DND-41 (cell line): ENCODE measurements around the gene TMEM175.

Source experiments
- ATAC-seq: fragments of 200-7000 bp; cut with Tn5 transposase; 3 replicates; pipeline ENCODE4 v1.9.1; 2021; ENCODE audit warnings: low read depth; ENCODE audit not compliant: insufficient read depth
- DNase-seq: peaks from one replicate; pipeline ENCODE4 v3.0.0-alpha.2; 2020
- H2AFZ ChIP-seq: 2 replicates; pipeline ENCODE4 v1.6.0; 2012; ENCODE audit warnings: low read depth, low read length
- H3K27ac ChIP-seq: 2 replicates; pipeline ENCODE4 v1.5.1; 2012; ENCODE audit warnings: low read length, inconsistent platforms
- H3K27me3 ChIP-seq: fragments of 200-600 bp; sonication (generic); 2 replicates; pipeline ENCODE4 v1.6.0; 2012; ENCODE audit warnings: low read length, mild to moderate bottlenecking, inconsistent platforms; ENCODE audit not compliant: insufficient read depth, poor library complexity
- H3K36me3 ChIP-seq: 2 replicates; pipeline ENCODE4 v1.5.1; 2012; ENCODE audit warnings: low read length, inconsistent platforms; ENCODE audit not compliant: insufficient read depth
- H3K4me1 ChIP-seq: 2 replicates; pipeline ENCODE4 v1.5.1; 2012; ENCODE audit warnings: mild to moderate bottlenecking, low read length; ENCODE audit not compliant: insufficient read depth
- H3K4me2 ChIP-seq: 2 replicates; pipeline ENCODE4 v1.6.0; 2012; ENCODE audit warnings: mild to moderate bottlenecking, moderate library complexity, low read length, inconsistent platforms; ENCODE audit not compliant: insufficient read depth
- H3K4me3 ChIP-seq, 2 experiments: fragments of 200-600 bp in 1 of 2; shearing (Covaris generic) in 1 of 2; 2 replicates each; pipeline ENCODE4 v1.5.1; 2012 to 2016; ENCODE audit warnings: inconsistent platforms in 2 of 2, low read length in 2 of 2, mild to moderate bottlenecking in 2 of 2, low read depth in 1 of 2, moderate library complexity in 1 of 2
- H3K79me2 ChIP-seq: 2 replicates; pipeline ENCODE4 v1.6.0; 2012; ENCODE audit warnings: low read length, inconsistent platforms; ENCODE audit not compliant: insufficient read depth
- H3K9ac ChIP-seq: 2 replicates; pipeline ENCODE4 v1.6.0; 2012; ENCODE audit warnings: low read depth, mild to moderate bottlenecking, inconsistent platforms, low read length, moderate library complexity
- H3K9me3 ChIP-seq: 2 replicates; pipeline ENCODE4 v1.5.1; 2012; ENCODE audit warnings: low read length, moderate library complexity, mild to moderate bottlenecking, inconsistent platforms; ENCODE audit not compliant: insufficient read depth, severe bottlenecking
- H4K20me1 ChIP-seq: 2 replicates; pipeline ENCODE4 v1.6.0; 2012; ENCODE audit warnings: low read length; ENCODE audit not compliant: insufficient read depth
- CTCF ChIP-seq: IDR thresholded peaks from 2 replicates; pipeline ENCODE4 v1.5.1; 2012; ENCODE audit warnings: borderline replicate concordance, low read length, moderate library complexity, mild to moderate bottlenecking; ENCODE audit not compliant: poor library complexity, severe bottlenecking; ENCODE audit errors: extremely low read depth
- EZH2 ChIP-seq: IDR thresholded peaks from 3 replicates; pipeline ENCODE4 v1.6.1; 2012; ENCODE audit warnings: borderline replicate concordance, low read depth, mild to moderate bottlenecking, moderate library complexity, low read length, inconsistent platforms; ENCODE audit not compliant: severe bottlenecking

Gene TMEM175

GRCh38 chr4:949656-950055 is 17.4 kb downstream of the TMEM175 start:
- peaks cover 3% of the 10 kb centered on the region; the same call in 1 of the 2 replicates for H3K79me2 ChIP-seq
- H3K27me3 ChIP-seq: no peaks in the 10 kb centered on the region
- no peaks in the 10 kb centered on the region for H3K9me3 ChIP-seq
- H2AFZ ChIP-seq: no peak overlapping the region
- no peak overlapping the region for H3K4me2 ChIP-seq
- DNase-seq: no peak
- H3K9ac ChIP-seq: no peak overlapping the region
- ATAC-seq: no peak
- H3K27ac ChIP-seq: no peak overlapping the region
- H3K4me3 ChIP-seq: no peak overlapping the region
- H4K20me1 ChIP-seq: peaks cover 9% of the 10 kb centered on the region
- TF ChIP-seq CTCF: no peak
- TF ChIP-seq EZH2: no peak
- no peaks in the 10 kb centered on the region for H3K4me1 ChIP-seq
- H3K36me3 ChIP-seq: peaks cover 22% of the 10 kb centered on the region; the same call in 1 of the 2 replicates

DNA sequence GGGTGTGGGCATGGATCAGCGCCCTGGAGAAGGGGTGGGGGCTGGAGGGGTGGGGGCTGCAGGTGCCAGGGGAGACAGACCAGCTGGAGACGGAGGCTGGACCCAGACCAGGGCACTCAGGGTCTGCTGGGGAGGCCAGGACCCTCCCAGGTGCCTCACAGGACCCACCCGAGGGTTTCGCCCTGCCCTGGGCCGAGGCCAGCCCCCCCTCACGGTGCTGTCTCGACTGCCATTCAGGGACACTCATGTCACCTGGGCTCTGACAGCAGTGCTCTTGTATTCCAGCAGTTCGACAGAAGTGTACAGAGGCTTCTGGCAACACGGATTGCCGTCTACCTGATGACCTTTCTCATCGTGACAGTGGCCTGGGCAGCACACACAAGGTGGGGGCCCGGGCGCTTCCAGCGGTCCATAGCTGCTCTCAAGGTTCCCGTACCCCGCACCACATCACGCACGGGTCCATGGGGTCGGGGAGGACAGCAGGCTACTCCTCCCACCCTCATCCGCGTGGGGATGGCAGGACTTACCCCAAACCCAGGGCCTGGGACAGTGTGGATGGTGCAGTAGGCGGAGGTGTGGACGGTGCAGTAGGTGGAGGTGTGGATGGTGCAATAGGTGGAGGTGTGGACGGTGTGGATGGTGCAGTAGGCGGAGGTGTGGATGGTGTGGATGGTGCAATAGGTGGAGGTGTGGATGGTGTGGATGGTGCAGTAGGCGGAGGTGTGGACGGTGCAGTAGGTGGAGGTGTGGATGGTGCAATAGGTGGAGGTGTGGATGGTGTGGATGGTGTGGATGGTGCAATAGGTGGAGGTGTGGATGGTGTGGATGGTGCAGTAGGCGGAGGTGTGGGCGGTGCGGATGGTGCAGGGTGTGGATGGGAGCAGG is 18.1 kb downstream of the TMEM175 start:
- Histone ChIP-seq H4K20me1 (peaks cover 9% of the 10 kb centered on the region), H3K4me1 (no peaks in the 10 kb centered on the region), H3K4me2 (no peak overlapping the region), H3K9ac (no peak overlapping the region), H2AFZ (no peak overlapping the region), H3K27ac (no peak overlapping the region), H3K36me3 (peaks cover 28% of the 10 kb centered on the region; the same call in 1 of the 2 replicates), H3K27me3 (no peaks in the 10 kb centered on the region), H3K79me2 (peaks cover 3% of the 10 kb centered on the region; the same call in 1 of the 2 replicates), H3K9me3 (no peaks in the 10 kb centered on the region), H3K4me3 (no peak overlapping the region)
- TF ChIP-seq CTCF (no peak), EZH2 (no peak)
- ATAC-seq: no peak
- DNase-seq: no peak

DNA sequence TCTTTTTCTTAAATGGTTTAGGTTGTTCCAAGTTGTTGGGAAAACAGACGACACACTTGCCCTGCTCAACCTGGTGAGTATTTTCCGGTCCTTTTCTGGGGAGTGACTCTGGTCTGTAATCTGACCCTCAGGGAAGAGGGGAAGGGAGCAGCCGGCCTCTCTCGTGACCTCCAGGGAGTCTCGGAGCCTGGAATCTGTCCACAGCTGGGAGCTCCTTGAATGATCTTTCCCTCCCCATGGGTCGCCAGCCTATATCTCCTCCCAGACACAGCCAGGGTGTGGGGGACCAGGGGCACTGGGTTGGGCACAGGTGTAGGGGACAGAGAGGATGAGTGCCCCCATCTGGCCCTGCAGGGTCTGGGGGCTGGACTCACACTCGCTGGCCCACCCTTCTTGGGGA is 18.9 kb downstream of the TMEM175 start:
- H3K9me3 ChIP-seq: no peaks in the 10 kb centered on the region
- no peaks in the 10 kb centered on the region for H3K4me1 ChIP-seq
- ATAC-seq (no peak), DNase-seq (no peak)
- H3K9ac ChIP-seq: no peak overlapping the region
- no peak overlapping the region for H2AFZ ChIP-seq
- TF ChIP-seq CTCF: no peak
- TF ChIP-seq EZH2: no peak
- H3K27me3 ChIP-seq: no peaks in the 10 kb centered on the region
- H3K36me3 ChIP-seq: peaks cover 28% of the 10 kb centered on the region; the same call in 1 of the 2 replicates
- peaks cover 9% of the 10 kb centered on the region for H4K20me1 ChIP-seq
- H3K27ac ChIP-seq: no peak overlapping the region
- no peak overlapping the region for H3K4me3 ChIP-seq
- H3K4me2 ChIP-seq: no peak overlapping the region
- peaks cover under 1% of the 10 kb centered on the region; the same call in 1 of the 2 replicates for H3K79me2 ChIP-seq
